Fibroblast of peridontal ligament (primary cell): Measurements from ENCODE around the gene TSPAN9.

Source experiments
- DNase-seq: peaks from one replicate; pipeline ENCODE4 v3.0.0-alpha.2; 2010; ENCODE audit errors: extremely low read depth

TSPAN9 gene

GRCh38 chr12:3333991-3334391 lies 256.8 kb downstream of the TSPAN9 start:
- DNase-seq, result no peak

- no peak for DNase-seq
These were observed 257.9 kb downstream of the TSPAN9 start for GRCh38 chr12:3335078-3335487.
